Stimulated activated CD4-positive, alpha-beta T cell treated with anti-CD3 and anti-CD28 coated beads, Interleukin-2, amount 100 ng/mL, for 4 hours (primary cell): ENCODE data around the gene PYGL.
A peak's percentile ranks its signal among the peaks of the same experiment; 100 is the strongest.
"Not testable (repeated sequence)": the region's sequence is repeated elsewhere in the genome, so short reads cannot be mapped to it uniquely, and the experiment has no call there.

Experiments
- DNase-seq: peaks from one replicate; pipeline ENCODE4 v3.0.0-alpha.2; 2020; ENCODE audit warnings: low read depth

PYGL gene

GRCh38 chr14:50926851-50927386 is 17.4 kb downstream of the PYGL start:
- no peak for DNase-seq

GRCh38 chr14:50924843-50925242 is 19.4 kb downstream of the PYGL start:
- no peak for DNase-seq

- no peak for DNase-seq
Observed at GRCh38 chr14:50924236-50924635, 20.0 kb downstream of the PYGL start.

GRCh38 chr14:50922803-50923202 is 21.5 kb downstream of the PYGL start:
- no peak for DNase-seq

GRCh38 chr14:50920482-50921230 is 23.6 kb downstream of the PYGL start:
- no peak for DNase-seq

GRCh38 chr14:50919524-50919923 is 24.8 kb downstream of the PYGL start:
- not testable (repeated sequence) for DNase-seq

GRCh38 chr14:50917449-50917848 is 26.8 kb downstream of the PYGL start:
- DNase-seq = no peak

- DNase-seq = no peak
Observed at GRCh38 chr14:50910495-50911420, 33.5 kb downstream of the PYGL start.

- DNase-seq = no peak
Observed at GRCh38 chr14:50906326-50907065, 37.8 kb downstream of the PYGL start.

- DNase-seq = no peak
Observed at GRCh38 chr14:50904719-50905118, 39.6 kb downstream of the PYGL start.

GRCh38 chr14:50901361-50901760 is 42.9 kb downstream of the PYGL start:
- DNase-seq = no peak

GRCh38 chr14:50897658-50898175 is 46.6 kb downstream of the PYGL start:
- DNase-seq = no peak

- DNase-seq = not testable (repeated sequence)
Observed at GRCh38 chr14:50897005-50897404, 47.3 kb downstream of the PYGL start.

GRCh38 chr14:50896421-50896820 is 47.9 kb downstream of the PYGL start:
- not testable (repeated sequence) for DNase-seq

- DNase-seq = no peak
Observed at GRCh38 chr14:50892255-50892654, 52.0 kb downstream of the PYGL start.

GRCh38 chr14:50887476-50887875 is 56.8 kb downstream of the PYGL start:
- DNase-seq = no peak

GRCh38 chr14:50883827-50884197 is 60.5 kb downstream of the PYGL start:
- no peak for DNase-seq

GRCh38 chr14:50882932-50883826 is 61.1 kb downstream of the PYGL start:
- DNase-seq = no peak

- peak; percentile 23 for DNase-seq
Observed at GRCh38 chr14:50875359-50876070, 68.8 kb downstream of the PYGL start.

- DNase-seq = no peak
Observed at GRCh38 chr14:50874757-50875156, 69.5 kb downstream of the PYGL start.
